ENCODE data around the gene DYRK2.

DNA sequence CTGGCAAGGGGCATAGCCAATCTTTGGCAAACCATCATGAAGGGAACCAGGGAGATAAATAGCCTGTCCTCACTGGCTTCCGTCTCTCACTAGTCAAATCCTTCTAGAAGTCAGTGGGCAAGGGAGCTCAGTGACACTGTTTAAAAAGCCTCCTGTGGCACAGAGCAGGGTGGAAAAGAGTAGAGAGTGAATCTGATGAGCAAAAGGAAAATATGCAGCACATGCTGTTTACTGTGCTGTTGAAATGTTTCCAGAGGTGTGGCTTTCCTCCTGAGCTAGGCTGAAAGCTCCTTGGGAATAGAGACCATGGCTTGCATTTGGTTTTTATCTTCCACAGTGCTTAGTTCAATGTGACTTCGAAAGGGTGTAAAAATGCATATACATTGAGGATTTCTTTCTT, 7.7 kb upstream of the DYRK2 start:
- TF ChIP-seq CTCF (IDR thresholded peaks at IDR 0.05 in 4 of 5, conservative IDR thresholded peaks at IDR 0.05 in 1 of 5), result no peak
- TF ChIP-seq POLR2A (IDR thresholded peaks at IDR 0.05), result no peak

Measured in gastrocnemius medialis (tissue), 4 donors.